SK-N-SH treated with all-trans-retinoic acid at 6 μM for 48 hours (cell line): ENCODE data around the gene NAALADL2.
"Not testable (repeated sequence)": the region's sequence is repeated elsewhere in the genome, so short reads cannot be mapped to it uniquely, and the experiment has no call there.

Experiments
- ATAC-seq: fragments of 200-7000 bp; cut with Tn5 transposase; 3 replicates; pipeline ENCODE4 v1.9.1; 2020; ENCODE audit warnings: mild to moderate bottlenecking, moderate library complexity
- ARNTL ChIP-seq: fragments of 450-650 bp; formaldehyde crosslinking; IDR thresholded peaks from 2 replicates; pipeline ENCODE4 v1.5.0; 2020; ENCODE audit warnings: low read depth, mild to moderate bottlenecking, moderate library complexity, borderline replicate concordance
- BACH2 ChIP-seq: fragments of 250-450 bp; sonication (Bioruptor Pico); IDR thresholded peaks from 2 replicates; pipeline ENCODE4 v1.9.0; 2021; ENCODE audit warnings: mild to moderate bottlenecking, borderline replicate concordance
- CSDC2 ChIP-seq: fragments of 250-450 bp; sonication (Bioruptor Pico); IDR thresholded peaks from 2 replicates; pipeline ENCODE4 v1.5.0; 2020; ENCODE audit warnings: mild to moderate bottlenecking, moderate library complexity
- ESRRG ChIP-seq: fragments of 250-450 bp; sonication (Bioruptor Pico); IDR thresholded peaks from 2 replicates; pipeline ENCODE4 v1.6.1; 2021; ENCODE audit warnings: mild to moderate bottlenecking
- GLIS3 ChIP-seq: fragments of 250-450 bp; sonication (Bioruptor Pico); IDR thresholded peaks from 2 replicates; pipeline ENCODE4 v1.5.0; 2020; ENCODE audit warnings: mild to moderate bottlenecking, moderate library complexity
- ISL1 ChIP-seq: fragments of 250-450 bp; sonication (Bioruptor Pico); IDR thresholded peaks from 2 replicates; pipeline ENCODE4 v2.1.2; 2022; ENCODE audit warnings: mild to moderate bottlenecking, moderate library complexity
- OSR1 ChIP-seq: fragments of 250-450 bp; sonication (Bioruptor Pico); IDR thresholded peaks from 2 replicates; pipeline ENCODE4 v1.8.0; 2022; ENCODE audit warnings: moderate library complexity, mild to moderate bottlenecking, inconsistent platforms
- PPARA ChIP-seq: fragments of 250-450 bp; sonication (Bioruptor Pico); IDR thresholded peaks from 2 replicates; pipeline ENCODE4 v1.5.0; 2020; ENCODE audit warnings: mild to moderate bottlenecking, borderline replicate concordance
- RARB ChIP-seq: fragments of 250-450 bp; sonication (Bioruptor Pico); IDR thresholded peaks from 2 replicates; pipeline ENCODE4 v1.8.0; 2021; ENCODE audit warnings: mild to moderate bottlenecking, moderate library complexity
- SNAI2 ChIP-seq: fragments of 250-450 bp; sonication (Bioruptor Pico); IDR thresholded peaks from 2 replicates; pipeline ENCODE4 v1.5.0; 2020; ENCODE audit warnings: mild to moderate bottlenecking, moderate library complexity
- TCF4 ChIP-seq: fragments of 250-450 bp; sonication (Bioruptor Pico); IDR thresholded peaks from 2 replicates; pipeline ENCODE4 v1.8.0; 2021; ENCODE audit warnings: mild to moderate bottlenecking, moderate library complexity, borderline replicate concordance
- ZC3H10 ChIP-seq: fragments of 250-450 bp; sonication (Bioruptor Pico); IDR thresholded peaks from 2 replicates; pipeline ENCODE4 v1.5.1; 2021; ENCODE audit warnings: mild to moderate bottlenecking, moderate library complexity
- ZFP3 ChIP-seq: fragments of 250-450 bp; sonication (Bioruptor Pico); IDR thresholded peaks from 2 replicates; pipeline ENCODE4 v1.5.0; 2020; ENCODE audit warnings: mild to moderate bottlenecking, moderate library complexity
- ZFP30 ChIP-seq: fragments of 450-650 bp; formaldehyde crosslinking; IDR thresholded peaks from 2 replicates; pipeline ENCODE4 v1.5.0; 2022; ENCODE audit warnings: mild to moderate bottlenecking, moderate library complexity
- ZNF565 ChIP-seq: fragments of 450-650 bp; formaldehyde crosslinking; conservative IDR thresholded peaks from 2 replicates; pipeline ENCODE4 v1.5.0; 2020; ENCODE audit warnings: low read depth, mild to moderate bottlenecking, moderate library complexity
- ZNF8 ChIP-seq: fragments of 450-650 bp; formaldehyde crosslinking; IDR thresholded peaks from 2 replicates; pipeline ENCODE4 v1.5.0; 2020; ENCODE audit warnings: mild to moderate bottlenecking, moderate library complexity
- TF ChIP-seq, protein P1 (sequence below): fragments of 250-450 bp; sonication (Bioruptor Pico); IDR thresholded peaks from 2 replicates; pipeline ENCODE4 v1.5.1; 2020; ENCODE audit warnings: low read depth, mild to moderate bottlenecking, moderate library complexity
- TF ChIP-seq, protein P2 (sequence below): fragments of 250-450 bp; sonication (Bioruptor Pico); IDR thresholded peaks from 2 replicates; pipeline ENCODE4 v1.5.1; 2021; ENCODE audit warnings: mild to moderate bottlenecking, moderate library complexity
- TF ChIP-seq, protein P3 (sequence below): fragments of 250-450 bp; sonication (Bioruptor Pico); IDR thresholded peaks from 2 replicates; pipeline ENCODE4 v1.8.0; 2020; ENCODE audit warnings: mild to moderate bottlenecking, moderate library complexity, borderline replicate concordance
- TF ChIP-seq, protein P4 (sequence below): fragments of 250-450 bp; sonication (Bioruptor Pico); IDR thresholded peaks from 2 replicates; pipeline ENCODE4 v1.8.0; 2021; ENCODE audit warnings: low read depth, mild to moderate bottlenecking, moderate library complexity, borderline replicate concordance
- TF ChIP-seq, protein P5 (sequence below): fragments of 250-450 bp; sonication (Bioruptor Pico); IDR thresholded peaks from 2 replicates; pipeline ENCODE4 v1.5.0; 2020; ENCODE audit warnings: mild to moderate bottlenecking, moderate library complexity

Gene NAALADL2

DNA sequence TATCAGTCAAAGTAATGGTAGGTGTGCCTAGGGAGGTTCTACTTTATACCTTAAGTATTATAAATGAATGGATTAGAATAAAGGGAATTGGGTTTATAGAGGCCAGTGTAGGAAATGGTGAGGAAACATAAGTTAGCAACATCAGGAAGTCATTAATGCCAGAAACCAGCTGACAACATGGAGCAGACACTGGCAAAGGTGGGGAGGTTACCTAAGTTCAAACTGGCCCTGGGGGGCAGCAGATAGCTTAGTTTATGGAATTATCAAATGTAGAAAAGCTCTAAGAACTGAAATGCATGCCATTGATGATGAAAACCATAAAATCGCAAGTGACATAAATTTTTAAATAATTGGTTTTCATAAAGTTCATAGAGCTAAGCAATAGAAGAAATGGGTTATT is 498.6 kb downstream of the NAALADL2 start:
- no peak; the same call in 2 of the 3 replicates for ATAC-seq
- TF ChIP-seq ZFP30 (CRISPR knock-in tag) (no peak), ARNTL (CRISPR knock-in tag) (no peak), TCF4 (CRISPR knock-in tag) (no peak), CSDC2 (CRISPR knock-in tag) (no peak), ZC3H10 (CRISPR knock-in tag) (no peak), ZNF8 (no peak), SNAI2 (CRISPR knock-in tag) (no peak), ESRRG (CRISPR knock-in tag) (no peak), PPARA (no peak), RARB (CRISPR knock-in tag) (no peak)
- TF ChIP-seq, protein P1, sequence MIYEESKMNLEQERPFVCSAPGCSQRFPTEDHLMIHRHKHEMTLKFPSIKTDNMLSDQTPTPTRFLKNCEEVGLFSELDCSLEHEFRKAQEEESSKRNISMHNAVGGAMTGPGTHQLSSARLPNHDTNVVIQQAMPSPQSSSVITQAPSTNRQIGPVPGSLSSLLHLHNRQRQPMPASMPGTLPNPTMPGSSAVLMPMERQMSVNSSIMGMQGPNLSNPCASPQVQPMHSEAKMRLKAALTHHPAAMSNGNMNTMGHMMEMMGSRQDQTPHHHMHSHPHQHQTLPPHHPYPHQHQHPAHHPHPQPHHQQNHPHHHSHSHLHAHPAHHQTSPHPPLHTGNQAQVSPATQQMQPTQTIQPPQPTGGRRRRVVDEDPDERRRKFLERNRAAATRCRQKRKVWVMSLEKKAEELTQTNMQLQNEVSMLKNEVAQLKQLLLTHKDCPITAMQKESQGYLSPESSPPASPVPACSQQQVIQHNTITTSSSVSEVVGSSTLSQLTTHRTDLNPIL: no peak
- TF ChIP-seq, protein P2, sequence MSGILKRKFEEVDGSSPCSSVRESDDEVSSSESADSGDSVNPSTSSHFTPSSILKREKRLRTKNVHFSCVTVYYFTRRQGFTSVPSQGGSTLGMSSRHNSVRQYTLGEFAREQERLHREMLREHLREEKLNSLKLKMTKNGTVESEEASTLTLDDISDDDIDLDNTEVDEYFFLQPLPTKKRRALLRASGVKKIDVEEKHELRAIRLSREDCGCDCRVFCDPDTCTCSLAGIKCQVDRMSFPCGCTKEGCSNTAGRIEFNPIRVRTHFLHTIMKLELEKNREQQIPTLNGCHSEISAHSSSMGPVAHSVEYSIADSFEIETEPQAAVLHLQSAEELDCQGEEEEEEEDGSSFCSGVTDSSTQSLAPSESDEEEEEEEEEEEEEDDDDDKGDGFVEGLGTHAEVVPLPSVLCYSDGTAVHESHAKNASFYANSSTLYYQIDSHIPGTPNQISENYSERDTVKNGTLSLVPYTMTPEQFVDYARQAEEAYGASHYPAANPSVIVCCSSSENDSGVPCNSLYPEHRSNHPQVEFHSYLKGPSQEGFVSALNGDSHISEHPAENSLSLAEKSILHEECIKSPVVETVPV: no peak
- TF ChIP-seq, protein P3, sequence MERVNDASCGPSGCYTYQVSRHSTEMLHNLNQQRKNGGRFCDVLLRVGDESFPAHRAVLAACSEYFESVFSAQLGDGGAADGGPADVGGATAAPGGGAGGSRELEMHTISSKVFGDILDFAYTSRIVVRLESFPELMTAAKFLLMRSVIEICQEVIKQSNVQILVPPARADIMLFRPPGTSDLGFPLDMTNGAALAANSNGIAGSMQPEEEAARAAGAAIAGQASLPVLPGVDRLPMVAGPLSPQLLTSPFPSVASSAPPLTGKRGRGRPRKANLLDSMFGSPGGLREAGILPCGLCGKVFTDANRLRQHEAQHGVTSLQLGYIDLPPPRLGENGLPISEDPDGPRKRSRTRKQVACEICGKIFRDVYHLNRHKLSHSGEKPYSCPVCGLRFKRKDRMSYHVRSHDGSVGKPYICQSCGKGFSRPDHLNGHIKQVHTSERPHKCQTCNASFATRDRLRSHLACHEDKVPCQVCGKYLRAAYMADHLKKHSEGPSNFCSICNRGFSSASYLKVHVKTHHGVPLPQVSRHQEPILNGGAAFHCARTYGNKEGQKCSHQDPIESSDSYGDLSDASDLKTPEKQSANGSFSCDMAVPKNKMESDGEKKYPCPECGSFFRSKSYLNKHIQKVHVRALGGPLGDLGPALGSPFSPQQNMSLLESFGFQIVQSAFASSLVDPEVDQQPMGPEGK: no peak

DNA sequence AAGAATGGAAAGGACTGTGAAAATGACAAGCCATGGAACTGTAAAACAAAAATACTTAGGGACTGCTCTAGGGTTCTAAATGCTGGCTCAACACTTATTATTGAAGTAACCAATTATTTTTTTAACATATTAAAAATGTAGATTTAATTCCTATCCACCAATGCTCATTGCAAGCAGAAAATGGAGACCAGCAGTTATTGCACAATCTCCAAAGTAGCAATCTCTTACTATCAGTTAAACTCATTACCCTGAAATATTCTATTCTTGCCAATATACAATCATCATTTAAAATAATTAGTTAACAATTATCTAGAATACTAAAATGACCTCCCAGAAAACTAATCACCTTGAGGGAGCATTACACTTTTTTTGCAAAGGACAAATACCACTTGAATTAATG is 499.8 kb downstream of the NAALADL2 start:
- ATAC-seq: no peak
- TF ChIP-seq, protein P4, sequence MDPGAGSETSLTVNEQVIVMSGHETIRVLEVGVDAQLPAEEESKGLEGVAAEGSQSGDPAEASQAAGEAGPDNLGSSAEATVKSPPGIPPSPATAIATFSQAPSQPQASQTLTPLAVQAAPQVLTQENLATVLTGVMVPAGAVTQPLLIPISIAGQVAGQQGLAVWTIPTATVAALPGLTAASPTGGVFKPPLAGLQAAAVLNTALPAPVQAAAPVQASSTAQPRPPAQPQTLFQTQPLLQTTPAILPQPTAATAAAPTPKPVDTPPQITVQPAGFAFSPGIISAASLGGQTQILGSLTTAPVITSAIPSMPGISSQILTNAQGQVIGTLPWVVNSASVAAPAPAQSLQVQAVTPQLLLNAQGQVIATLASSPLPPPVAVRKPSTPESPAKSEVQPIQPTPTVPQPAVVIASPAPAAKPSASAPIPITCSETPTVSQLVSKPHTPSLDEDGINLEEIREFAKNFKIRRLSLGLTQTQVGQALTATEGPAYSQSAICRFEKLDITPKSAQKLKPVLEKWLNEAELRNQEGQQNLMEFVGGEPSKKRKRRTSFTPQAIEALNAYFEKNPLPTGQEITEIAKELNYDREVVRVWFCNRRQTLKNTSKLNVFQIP (CRISPR knock-in tag): no peak
- TF ChIP-seq GLIS3 (CRISPR knock-in tag) (no peak), ZFP3 (no peak), PPARA (no peak), TCF4 (CRISPR knock-in tag) (no peak), OSR1 (CRISPR knock-in tag) (no peak), ZFP30 (CRISPR knock-in tag) (no peak), ZC3H10 (CRISPR knock-in tag) (no peak), ZNF565 (CRISPR knock-in tag) (no peak), BACH2 (CRISPR knock-in tag) (no peak), ISL1 (no peak), ARNTL (CRISPR knock-in tag) (no peak), RARB (CRISPR knock-in tag) (no peak)
- TF ChIP-seq, protein P5, sequence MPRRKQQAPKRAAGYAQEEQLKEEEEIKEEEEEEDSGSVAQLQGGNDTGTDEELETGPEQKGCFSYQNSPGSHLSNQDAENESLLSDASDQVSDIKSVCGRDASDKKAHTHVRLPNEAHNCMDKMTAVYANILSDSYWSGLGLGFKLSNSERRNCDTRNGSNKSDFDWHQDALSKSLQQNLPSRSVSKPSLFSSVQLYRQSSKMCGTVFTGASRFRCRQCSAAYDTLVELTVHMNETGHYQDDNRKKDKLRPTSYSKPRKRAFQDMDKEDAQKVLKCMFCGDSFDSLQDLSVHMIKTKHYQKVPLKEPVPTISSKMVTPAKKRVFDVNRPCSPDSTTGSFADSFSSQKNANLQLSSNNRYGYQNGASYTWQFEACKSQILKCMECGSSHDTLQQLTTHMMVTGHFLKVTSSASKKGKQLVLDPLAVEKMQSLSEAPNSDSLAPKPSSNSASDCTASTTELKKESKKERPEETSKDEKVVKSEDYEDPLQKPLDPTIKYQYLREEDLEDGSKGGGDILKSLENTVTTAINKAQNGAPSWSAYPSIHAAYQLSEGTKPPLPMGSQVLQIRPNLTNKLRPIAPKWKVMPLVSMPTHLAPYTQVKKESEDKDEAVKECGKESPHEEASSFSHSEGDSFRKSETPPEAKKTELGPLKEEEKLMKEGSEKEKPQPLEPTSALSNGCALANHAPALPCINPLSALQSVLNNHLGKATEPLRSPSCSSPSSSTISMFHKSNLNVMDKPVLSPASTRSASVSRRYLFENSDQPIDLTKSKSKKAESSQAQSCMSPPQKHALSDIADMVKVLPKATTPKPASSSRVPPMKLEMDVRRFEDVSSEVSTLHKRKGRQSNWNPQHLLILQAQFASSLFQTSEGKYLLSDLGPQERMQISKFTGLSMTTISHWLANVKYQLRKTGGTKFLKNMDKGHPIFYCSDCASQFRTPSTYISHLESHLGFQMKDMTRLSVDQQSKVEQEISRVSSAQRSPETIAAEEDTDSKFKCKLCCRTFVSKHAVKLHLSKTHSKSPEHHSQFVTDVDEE (CRISPR knock-in tag): no peak
- TF ChIP-seq, protein P3: no peak
- TF ChIP-seq, protein P1: no peak

DNA sequence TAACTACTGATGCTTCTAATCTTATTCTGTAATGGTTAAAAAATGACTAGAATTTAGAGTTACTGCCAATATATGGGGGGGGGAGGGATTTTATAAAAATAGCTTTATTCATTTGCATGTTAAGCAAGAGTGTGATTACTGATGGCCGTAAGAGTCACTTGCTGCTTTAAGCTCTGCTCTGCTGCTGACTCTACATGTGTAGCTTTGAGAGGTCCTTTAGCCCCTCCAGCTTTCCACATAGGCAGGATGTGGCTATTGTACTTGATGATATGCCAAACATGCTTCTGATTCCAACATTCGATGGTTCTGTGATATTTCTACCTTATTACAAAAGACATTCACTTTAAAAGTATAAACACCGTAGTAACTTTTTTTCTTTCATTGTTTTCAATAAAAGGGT is 511.3 kb downstream of the NAALADL2 start:
- ATAC-seq: peak; percentile 93

DNA sequence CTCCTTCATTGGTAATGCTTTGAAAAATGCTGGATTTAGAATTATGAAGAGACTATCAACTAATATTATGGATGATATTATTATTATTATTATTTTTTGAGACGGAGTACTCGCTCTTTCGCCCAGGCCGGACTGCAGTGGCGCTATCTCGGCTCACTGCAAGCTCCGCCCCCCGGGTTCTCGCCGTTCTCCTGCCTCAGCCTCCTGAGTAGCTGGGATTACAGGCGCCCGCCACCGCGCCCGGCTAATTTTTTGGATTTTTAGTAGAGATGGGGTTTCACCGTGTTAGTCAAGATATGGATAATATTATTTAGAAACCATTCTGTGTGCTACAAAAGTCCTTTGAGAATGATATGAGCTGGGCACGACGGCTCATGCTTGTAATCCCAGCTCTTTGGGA is 512.1 kb downstream of the NAALADL2 start:
- ATAC-seq: not testable (repeated sequence)
